HK-2 (cell line): ENCODE data around the gene DNAL1.
"Not testable (repeated sequence)": the region's sequence is repeated elsewhere in the genome, so short reads cannot be mapped to it uniquely, and the experiment has no call there.

ENCODE experiments used
- DNase-seq: peaks from one replicate; pipeline ENCODE4 v3.0.0-alpha.2; 2018; ENCODE audit not compliant: unreplicated experiment

DNAL1 gene

DNA sequence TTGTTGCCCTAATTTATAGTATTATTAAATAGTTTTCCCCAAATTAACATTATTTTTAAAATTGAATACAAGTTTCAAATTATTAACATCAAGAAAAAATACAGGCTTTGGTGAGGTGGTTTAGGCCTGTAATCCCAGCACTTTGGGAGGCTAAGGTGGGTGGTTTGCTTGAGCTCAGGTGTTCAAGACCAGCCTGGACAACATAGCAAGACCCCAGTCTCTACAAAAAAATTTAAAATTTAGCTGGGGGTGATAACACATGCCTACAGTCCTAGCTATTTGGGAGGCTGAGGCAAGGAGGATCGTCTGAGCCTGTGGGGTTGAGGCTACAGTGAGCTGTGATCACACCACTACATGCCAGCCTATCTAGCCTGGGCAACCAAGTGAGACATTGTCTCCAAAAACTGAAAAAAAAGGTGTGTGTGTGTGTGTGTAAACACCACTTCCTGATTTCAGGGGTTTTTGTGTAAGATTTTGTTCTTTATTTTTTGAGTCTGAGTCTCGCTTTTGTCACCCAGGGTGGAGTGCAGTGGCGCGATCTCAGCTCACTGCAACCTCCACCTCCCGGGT lies 3.9 kb upstream of the DNAL1 start:
- DNase-seq = no peak

DNA sequence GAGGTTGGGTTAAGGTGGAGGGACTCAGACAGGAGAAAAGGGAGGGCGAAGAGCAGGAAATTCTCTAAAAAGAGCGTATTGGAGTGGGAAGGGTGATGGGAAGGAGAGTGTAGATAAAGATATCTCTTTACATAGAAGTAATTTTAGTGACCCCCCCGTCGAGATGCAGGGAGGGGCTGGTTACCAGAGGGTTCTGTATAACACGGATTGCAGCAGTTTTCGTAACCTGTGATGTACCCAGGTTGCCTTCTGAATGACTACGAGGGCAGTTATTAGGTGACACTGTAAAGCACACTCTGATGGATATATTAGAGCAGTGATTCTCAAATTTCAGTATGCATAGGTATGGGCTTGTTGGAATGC lies 443 bp downstream of the DNAL1 start:
- no peak for DNase-seq

DNA sequence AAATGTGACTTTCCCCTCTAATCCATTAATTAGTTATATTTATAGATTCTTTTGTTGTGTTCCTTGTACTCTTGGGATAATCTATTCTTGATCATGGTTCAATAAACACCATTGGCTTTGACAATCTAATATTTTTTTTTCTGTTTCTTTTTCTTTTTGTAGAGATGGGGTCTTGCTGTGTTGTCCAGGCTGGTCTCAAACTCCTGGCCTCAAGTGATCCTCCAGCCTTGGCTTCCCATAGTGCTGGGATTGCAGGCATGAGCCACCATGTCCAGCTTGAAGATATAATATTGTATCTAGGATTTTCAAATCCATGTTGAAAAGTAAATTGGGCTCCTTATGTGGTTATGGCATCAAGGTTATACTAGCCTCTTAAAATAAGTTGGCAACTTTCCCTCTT lies 6.2 kb downstream of the DNAL1 start:
- DNase-seq = no peak

DNA sequence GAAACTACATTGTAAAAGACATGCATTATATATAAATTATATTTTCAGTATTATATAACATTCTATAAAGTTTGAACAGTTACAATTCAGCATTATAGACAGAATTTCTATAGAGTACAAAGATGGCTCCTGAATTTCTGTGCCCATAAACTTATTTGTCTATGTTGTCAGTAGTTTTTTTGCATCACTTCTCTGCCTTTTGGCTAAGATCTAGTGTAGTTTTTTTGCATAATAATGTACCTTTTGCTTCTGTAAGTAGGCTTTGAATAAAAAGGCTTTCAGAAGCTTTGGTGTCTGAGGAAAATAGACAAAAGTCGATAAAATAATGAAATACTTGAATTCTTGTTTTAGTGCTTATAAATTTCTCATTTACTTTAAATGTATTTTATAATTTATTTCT lies 11.1 kb downstream of the DNAL1 start:
- DNase-seq = no peak

DNA sequence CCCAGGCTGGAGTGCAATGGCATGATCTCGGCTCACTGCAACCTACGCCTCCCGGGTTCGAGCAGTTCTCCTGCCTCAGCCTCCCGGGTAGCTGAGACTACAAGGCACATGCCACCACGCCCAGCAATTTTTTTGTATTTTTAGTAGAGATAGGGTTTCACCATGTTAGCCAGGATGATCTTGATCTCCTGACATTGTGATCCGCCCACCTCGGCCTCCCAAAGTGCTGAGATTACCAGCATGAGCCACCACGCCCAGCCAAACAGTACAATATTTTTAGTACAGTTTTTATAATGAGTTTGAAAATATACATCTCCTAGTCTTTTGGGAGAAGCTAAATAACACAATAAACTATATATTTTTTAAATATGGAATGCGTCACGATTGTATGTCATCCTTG lies 14.4 kb downstream of the DNAL1 start:
- not testable (repeated sequence) for DNase-seq

DNA sequence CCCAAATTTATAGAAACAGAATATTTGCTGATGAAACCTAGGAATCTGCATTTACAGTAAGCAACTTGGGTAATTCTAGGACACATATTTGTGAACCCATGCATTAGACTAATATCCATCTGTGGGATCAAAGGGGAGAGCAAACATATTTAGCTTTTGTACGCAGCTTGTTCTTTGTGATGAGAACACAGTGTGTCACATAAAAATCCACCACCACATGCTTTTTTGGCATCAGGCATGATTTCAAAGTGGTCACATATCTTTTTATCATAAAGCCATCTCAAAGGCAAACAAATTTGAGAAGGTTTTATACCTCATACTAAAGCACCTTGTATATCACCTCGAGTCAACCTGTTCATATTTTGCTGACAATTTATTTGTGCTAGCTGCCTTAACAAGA lies 15.7 kb downstream of the DNAL1 start:
- no peak for DNase-seq

DNA sequence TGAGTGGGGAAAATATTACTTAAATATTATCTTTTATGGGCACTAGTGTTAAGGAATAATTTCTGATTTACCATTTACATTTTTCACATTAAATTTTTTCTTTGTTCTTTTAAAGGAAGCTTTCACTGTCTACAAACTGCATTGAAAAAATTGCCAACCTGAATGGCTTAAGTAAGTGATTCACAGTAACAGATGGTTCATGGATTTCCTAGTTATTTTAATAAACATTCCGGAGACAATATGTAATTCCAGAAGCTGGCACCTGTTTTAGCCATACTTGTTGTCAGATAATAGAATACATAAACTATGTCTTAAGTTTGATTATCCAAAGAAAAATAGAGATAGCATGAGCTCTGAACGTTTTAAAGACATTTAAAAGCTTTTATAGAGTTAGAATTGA lies 17.1 kb downstream of the DNAL1 start:
- no peak for DNase-seq

DNA sequence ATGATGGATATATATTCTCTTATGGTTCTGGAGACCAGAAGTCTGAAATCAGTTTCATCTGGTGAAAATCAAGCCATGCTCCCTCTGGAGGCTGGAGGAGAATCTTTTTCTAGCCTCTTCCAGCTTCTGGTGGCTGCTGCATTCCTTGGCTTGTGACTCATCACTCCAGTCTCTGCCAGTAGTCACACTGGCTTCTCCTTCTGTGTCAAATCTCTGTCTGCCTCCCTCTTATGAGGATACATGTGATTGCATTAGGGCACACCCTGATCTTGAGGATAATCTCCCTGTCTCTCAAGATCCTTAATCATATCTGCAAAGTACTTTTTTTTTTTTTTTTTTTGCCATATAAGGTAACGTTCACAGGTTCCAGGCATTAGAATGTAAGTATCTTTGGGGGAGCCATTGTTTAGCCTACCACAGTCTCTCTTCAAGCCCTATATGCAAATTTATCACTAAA lies 17.7 kb downstream of the DNAL1 start:
- peak; percentile 60 for DNase-seq

DNA sequence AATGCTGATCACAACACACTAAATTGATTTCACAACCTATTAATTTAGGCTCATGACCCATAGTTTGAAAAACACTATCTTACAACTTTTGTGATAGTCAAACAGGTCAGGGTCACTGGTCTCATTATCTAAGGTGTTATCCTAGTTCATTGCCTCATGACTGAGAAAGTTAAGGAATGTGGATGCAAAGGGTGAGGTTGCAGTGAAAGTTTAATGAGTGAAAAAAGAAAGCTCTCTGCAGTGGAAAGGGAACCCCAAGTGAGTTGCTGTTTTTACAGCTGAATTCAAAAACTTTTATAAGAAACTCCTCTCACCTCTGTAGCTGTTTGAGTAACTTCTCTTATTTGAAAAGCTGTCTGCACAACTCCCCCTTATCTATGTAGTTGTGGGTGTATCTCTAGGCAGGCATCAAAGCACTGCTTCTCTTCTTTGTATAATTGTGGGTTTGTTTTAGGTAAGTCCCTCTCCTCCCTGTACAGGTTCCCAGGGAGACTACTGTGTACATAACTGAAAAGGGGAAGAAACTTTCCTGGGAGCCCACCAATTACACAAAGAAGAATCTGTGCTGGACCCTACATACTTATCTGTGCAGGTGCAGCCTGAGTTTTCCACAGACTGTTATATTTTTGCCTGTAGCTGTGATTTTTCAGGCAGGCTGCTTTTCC lies 18.9 kb downstream of the DNAL1 start:
- no peak for DNase-seq

DNA sequence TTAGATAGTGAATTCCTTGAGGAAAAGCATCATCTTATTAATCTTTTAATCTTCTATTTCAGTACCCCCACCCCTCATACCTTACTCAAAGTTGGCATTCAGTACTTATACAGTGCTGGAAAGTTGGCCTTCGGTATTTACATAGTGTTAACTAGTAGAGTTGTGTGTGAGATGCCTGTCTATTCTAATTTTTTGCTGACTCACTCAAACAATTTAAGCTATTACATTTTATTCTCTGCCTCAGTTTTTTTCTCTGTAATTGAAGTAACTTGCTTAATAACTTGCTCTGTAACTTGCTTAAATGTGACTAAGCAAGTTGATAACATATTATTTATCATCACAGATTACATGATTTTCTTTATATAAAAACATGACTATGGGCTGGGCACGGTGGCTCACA lies 20.3 kb downstream of the DNAL1 start:
- no peak for DNase-seq

DNA sequence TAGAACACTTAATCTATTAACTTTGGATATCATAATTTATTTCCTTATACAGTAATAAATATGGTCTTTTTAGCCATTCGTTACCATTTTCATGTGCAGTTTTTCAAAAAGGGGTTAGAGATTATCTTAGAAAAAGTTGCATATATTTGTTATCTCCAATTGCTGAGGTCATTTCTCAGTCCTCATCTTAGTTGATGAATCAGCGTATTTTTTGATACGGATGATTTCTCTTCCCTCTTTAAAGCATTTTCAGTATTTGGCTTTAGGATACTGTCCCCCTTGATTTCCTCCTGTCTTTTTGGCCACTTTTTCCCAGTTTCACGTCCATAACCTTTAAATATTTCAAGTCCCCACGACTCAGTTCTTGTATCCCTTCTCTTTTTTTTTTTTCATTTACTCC lies 21.8 kb downstream of the DNAL1 start:
- DNase-seq = no peak

DNA sequence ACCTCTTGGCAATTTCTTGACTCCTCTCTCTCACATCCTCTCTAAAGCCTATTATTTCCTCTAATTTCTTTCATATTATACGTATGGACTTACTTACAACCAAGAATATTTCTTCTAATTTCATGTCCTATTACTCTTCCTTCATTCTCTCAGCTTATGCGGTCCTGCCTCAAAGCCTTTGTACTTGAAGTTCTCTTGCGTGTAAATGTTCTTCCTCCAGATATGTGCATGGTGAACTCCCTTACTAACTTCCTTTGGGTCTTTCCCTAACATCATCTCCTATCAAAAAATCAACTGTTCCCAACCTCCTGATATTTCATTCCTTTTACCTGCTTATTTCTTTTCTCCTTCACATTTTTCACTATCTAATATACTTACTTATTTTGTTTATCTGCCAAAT lies 23.1 kb downstream of the DNAL1 start:
- no peak for DNase-seq

DNA sequence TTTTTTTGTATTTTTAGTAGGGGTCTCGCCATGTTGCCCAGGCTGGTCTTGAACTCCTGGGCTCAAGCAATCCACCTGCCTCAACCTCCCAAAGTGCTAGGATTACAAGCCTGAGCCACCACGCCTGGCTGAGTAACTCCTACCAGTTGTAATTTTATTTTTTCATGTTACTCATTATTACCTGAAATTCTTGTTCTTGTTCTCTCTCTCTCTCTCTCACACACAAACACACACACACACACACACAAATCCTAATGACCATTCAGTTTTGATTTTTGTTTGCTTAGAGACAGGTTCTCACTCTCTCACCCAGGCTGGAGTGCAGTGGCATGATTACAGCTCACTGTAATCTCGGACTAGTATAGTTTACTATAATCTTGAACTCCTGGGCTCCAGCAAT lies 30.2 kb downstream of the DNAL1 start:
- DNase-seq = no peak

DNA sequence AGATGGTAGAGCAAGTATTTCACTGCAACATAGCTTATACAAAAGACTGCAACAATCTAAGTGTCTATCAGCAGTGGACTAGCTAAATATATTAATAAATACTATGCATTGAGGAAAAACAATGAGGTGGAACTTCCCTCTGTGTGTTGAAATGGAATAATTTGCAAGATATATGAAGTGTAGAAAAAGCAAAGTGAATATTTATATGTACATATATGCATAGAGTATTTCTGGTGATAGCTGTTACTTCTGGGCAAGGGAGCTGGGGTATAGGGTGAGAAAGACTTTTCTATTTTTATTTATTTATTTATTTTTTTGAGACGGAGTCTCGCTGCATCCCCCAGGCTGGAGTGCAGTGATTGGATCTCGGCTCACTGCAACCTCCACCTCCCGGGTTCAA lies 33.9 kb downstream of the DNAL1 start:
- no peak for DNase-seq

DNA sequence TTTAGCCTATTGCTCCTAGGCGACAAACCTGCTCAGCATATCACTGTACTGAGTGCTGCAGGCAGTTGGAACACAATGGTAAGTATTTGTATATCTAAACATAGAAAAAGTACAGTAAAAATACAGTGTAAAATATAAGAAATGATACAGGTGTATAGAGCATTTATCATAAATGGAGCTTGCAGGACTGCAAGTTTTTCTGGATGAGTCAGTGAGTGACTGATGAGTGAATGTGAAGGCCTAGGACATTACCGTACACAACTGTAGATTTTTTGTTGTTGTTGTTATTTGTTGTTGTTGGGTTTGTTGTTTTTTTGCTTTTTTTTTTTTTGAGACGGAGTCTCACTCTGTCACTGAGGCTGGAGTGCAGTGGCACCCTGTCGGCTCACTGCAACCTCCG lies 36.0 kb downstream of the DNAL1 start:
- DNase-seq = no peak

DNA sequence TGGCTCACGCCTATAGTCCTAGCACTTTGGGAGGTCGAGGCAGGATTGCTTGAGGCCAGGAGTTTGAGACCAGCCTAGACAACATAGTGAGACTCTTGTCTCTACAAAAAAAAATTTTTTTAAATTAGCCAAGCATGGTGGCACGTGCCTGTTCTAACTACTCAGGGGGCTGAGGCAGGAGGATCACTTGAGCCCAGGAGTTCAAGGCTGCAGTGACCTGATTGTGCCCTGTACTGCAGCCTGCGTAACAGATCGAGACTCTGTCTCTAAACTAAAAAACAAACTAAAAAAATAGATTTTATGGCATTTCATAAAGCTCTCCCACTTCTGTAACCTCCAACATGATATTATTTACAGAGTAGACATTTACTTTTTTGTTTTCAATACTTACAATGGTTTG lies 39.8 kb downstream of the DNAL1 start:
- no peak for DNase-seq

DNA sequence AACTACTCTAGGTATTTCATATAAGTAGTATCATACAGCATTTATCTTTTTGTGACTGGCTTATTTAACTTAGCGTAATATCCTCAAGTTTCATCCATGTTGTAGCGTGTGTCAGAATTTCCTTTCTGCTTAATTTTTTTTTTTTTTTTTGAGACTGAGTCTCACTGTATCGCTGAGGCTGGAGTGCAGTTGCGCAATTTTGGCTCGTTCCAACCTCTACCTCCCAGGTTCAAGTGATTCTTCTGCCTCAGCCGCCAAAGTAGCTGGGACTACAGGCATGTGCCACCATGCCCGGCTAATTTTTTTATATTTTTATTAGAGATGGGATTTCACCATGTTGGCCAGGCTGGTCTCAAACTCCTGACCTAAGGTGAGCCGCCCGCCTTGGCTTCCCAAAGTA lies 40.5 kb downstream of the DNAL1 start:
- DNase-seq = no peak

DNA sequence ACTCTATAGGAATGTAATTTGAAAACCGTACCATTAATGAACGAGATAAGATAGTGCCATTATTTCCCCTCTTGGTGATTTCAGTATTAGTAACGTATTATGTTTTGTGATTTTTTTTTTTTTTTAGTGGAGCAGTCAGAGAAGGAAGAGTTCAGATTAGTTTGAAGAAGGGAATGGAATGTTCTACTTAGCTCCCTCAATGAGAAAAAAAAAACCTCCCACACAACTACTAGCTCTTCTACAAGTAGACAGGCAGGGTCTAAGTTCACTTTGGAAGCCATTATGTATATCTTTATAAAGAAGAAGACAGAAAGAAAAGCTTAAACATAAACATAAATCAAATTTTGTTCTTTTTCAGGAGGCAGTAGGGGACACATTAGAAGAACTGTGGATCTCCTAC lies 42.1 kb downstream of the DNAL1 start:
- no peak for DNase-seq

DNA sequence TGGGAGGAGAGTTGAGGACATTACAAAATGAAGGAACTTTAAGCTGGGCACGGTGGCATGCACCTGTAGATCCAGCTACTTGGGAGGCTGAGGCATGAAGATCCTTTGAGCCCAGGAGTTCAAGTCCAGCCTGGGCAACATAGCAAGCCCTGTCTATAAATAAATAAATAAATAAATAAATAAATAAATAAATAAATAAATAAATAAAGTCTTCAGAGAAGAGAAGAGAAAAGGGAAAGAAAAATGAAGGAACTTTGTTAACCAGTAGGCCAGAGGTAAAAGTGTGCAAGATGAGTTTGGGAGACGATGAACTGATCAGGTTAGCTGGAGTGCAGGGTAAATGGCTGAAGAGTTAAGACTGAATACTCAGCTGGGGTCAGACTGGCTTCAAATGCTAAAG lies 49.3 kb downstream of the DNAL1 start:
- DNase-seq = no peak

DNA sequence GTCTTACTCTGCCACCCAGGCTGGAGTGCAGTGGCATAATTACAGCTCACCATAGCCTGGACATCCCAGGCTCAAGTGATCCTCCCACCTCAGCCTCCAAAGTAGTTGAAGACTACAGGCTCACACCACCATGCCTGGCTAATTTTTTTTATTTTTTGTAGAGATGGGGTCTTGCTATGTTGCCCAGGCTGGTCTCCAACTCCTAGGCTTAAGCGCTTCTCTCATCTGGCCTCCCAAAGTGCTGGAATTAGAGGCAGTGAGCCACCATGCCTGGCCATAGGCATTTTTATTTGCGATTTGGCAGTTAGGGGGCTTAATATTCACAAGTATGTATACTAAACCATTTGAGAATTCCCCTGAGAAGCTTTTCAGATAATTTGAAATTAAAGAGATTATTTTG lies 50.3 kb downstream of the DNAL1 start:
- DNase-seq = no peak

DNA sequence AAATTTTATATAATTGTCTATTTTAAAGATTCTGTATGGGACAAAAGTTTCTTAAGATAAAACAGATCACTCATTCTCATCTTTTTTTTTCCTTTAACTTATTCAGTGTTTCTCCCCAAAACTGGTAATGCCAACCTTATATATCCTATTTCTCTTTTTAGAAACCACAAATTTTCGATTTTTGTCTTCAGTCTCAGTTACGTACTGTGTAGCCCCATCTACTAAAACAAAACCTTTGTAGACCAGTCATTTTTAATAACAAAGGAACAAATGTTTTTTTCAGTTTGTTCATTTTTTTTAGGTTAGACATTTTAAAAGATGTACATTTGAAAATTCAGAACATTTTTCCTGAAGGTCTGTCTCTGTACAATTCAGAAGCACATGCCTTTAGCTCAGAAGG lies 51.2 kb downstream of the DNAL1 start:
- DNase-seq = no peak

DNA sequence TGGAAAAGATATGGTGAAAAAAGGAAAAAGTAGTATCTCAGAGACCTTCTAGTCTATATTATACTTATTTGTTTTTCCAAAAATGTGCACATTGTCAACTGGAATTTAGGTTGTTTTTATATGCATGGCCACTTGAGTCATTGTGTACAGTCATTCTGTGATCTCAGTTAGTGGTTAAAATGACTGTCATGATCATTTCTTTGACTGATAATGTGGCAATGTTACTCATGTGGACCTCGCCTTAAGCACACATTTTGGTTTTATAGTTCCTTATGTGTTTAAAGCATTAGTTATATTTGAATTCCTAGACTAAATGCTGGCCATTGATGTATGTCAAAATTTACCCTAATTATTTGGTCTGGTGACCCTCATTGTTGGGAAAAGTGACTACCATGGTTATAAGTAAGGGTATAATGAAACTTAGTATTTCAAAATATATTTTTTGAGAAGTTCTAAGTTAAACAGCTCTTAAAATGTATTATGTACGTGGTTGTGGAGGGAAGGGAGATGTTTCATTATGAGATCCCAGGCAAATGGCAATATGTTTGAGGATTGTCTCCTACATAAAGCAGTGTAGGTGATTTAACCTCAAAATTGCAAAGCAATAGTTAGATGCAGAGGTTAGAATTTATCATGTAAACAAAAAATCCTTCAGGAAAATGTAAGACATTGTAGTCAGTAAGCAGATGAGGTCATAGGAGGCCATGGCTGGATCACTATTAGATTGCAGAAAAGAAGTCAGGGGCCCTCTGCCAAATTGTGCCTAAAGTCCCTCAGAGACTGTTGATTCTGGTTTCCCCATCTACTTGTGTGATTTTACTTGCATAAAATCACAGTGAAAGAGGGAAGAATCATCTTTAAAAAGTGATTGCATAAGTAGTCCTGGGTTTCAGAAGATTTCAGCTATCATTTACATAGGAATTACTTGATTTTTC lies 51.9 kb downstream of the DNAL1 start:
- DNase-seq = no peak

DNA sequence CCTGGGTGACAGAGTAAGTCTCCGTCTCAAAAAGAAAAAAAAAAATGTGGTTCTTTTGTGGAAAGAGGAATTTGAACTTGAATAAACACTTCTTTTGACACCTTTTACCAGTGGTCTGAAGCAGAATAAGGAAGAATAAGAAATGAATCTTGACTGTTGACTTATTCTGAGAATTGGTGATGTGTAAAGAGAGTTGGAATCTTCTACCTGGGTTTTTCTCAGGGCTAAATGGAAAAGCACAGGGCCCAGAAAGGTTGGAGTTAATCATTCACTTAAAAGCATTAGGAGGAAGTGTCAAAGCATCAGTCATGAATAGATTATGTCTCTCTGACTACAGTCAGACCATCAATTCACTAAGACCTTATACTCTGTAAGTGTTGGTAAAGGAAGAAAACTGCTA lies 55.5 kb downstream of the DNAL1 start:
- DNase-seq = no peak
